ENCODE data around the gene MUC7.

DNA sequence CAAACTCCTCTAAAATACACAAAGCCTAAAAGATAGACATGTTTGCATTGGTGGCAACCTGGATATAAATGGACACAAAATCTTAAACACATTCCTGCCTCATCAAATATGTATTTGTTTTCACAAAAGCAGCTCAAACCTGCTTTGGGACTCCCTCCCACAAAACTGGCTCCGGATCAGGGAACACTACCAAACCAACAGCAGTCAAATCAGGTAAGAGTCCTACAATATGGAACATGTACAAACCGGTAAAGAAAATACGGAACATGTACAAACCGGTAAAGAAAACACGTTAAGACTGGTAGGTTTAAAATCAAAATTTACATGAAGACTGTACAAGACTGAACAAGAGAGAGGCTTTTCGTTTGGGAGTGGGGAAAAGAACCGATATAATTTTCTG lies 50.6 kb downstream of the MUC7 start:
- TF ChIP-seq, protein P1, sequence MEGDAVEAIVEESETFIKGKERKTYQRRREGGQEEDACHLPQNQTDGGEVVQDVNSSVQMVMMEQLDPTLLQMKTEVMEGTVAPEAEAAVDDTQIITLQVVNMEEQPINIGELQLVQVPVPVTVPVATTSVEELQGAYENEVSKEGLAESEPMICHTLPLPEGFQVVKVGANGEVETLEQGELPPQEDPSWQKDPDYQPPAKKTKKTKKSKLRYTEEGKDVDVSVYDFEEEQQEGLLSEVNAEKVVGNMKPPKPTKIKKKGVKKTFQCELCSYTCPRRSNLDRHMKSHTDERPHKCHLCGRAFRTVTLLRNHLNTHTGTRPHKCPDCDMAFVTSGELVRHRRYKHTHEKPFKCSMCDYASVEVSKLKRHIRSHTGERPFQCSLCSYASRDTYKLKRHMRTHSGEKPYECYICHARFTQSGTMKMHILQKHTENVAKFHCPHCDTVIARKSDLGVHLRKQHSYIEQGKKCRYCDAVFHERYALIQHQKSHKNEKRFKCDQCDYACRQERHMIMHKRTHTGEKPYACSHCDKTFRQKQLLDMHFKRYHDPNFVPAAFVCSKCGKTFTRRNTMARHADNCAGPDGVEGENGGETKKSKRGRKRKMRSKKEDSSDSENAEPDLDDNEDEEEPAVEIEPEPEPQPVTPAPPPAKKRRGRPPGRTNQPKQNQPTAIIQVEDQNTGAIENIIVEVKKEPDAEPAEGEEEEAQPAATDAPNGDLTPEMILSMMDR (IDR thresholded peaks at IDR 0.05): no peak
- TF ChIP-seq POLR2A (IDR thresholded peaks at IDR 0.05): no peak

Measured in esophagus squamous epithelium (tissue), 4 donors.